HUDEP-2 (cell line): ENCODE measurements around the gene SRP9.
"Not testable (repeated sequence)": the region's sequence is repeated elsewhere in the genome, so short reads cannot be mapped to it uniquely, and the experiment has no call there.

ENCODE experiments used
- DNase-seq, 76 experiments: peaks; one replicate each; lab custom pipeline; 2025; ENCODE audit not compliant: unreplicated experiment in 76 of 76; lab: John Stamatoyannopoulos, UW

SRP9 gene

DNA sequence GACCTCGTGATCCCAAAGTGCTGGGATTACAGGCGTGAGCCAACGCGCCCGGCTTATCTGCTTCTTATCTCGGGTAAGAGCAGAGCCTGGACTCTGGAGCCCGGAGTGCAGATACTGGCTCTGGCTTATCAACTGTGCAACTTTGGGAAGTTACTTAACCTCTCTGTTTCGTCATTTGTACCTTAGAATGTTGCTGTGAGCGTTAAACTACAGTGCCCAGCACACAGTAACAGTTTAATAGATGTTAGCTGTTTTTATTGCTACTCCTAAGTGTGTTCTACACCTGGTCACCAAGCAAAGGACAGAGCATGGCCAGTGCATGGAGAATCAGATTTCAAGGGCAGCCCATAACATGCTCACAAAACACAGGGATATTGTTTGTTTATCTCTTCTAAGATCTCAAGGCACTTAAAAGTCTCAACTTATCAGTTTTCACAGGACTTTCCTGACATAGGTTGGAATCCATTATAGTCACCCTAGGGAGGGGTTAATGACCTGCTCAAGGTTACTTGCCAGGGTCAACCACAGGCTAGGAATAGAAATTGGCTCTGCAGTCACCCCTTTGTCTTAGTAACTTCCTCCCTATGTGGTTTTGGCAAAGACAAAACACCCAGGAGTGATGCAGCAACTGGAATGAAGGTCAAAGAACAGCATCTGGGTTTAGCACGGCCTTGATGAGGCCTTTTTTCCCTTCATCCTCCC, 22.5 kb upstream of the SRP9 start:
- DNase-seq, result no peak

DNA sequence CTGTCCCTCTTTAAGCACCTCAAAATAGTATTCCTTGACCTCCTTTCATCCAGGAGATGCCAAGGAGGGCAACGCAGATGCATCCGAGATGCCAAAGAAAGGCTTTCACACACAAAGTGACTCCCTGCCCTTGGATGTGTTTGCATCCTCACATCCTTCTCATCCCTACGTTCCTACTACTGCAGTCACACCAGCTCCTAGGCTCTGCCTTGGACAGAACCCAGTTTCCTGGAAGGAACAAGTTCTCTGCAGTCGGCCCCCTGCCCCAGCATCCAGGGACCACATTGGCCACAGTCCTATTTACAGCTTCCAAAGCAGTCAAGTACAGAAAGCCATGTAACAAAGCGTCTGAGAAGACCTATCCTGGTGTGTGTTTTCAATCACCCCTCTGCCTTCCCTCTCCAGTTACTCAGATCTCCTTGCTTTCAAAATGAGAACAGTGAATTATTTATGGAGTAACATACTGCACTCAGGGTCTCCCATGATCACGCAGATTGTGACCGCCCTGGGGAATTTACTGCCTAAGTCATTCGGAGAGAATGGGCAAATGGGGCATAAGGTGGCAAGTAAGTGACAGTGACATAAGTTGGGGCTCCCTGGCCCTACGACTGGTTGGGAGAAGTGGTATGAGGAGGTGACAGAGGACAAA, 21.8 kb upstream of the SRP9 start:
- no peak for DNase-seq

- DNase-seq, result no peak
Observed at GRCh38 chr1:225757927-225758656, 19.5 kb upstream of the SRP9 start.

DNA sequence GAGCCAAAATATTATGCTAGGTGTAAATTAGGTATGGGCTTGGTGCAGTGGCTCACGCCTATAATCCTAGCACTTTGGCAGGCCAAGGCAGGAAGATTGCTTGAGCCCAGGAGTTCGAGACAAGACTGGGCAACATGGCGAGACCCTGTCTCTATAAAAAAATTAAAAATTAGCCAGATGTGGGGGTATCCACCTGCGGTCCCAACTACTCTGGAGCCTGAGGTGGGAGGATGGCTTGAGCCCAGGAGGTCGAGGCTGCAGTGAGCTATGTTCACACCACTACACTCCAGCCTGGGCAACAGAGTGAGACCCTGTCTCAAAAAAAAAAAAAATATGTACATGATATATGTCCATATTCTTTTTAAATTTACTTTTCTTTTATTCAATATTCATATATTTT, 17.7 kb upstream of the SRP9 start:
- not testable (repeated sequence) for DNase-seq

DNA sequence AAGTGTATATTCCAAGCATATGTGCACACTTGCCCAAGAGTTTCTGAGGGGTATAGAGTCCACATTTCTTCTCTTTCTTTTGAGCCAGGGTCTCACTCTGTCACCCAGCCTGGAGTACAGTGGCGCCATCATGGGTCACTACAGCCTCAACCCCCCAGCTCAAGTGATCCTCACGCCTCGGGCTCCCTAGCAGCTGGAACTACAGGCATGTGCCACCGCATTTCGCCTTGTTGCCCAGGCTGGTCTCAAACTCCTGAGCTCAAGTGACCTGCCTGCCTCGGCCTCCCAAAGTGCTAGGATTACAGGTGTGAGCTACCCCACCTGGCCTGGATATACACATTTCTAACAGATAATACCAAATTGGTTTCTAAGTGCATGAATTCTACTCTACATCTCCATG, 17.1 kb upstream of the SRP9 start:
- DNase-seq, result no peak

DNA sequence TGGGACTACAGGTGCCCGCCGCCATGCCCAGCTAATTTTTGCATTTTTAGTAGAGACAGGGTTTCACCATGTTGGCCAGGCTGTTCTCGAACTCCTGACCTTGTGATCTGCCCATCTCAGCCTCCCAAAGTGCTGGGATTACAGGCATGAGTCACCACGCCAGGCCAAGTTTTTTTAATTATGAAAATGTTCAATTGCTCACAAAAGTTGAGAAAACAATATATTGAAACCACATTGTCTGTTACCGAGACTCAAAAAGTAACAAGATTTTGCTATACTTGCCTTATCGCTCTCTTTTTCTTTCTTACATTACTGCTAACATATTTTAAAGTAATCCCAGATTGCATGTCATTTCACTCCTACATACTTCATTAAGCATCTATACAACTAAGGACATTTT, 16.2 kb upstream of the SRP9 start:
- not testable (repeated sequence) for DNase-seq

- no peak for DNase-seq
Observed at GRCh38 chr1:225762002-225762441, 15.6 kb upstream of the SRP9 start.

GRCh38 chr1:225762444-225762843, 15.2 kb upstream of the SRP9 start:
- DNase-seq, result no peak

DNA sequence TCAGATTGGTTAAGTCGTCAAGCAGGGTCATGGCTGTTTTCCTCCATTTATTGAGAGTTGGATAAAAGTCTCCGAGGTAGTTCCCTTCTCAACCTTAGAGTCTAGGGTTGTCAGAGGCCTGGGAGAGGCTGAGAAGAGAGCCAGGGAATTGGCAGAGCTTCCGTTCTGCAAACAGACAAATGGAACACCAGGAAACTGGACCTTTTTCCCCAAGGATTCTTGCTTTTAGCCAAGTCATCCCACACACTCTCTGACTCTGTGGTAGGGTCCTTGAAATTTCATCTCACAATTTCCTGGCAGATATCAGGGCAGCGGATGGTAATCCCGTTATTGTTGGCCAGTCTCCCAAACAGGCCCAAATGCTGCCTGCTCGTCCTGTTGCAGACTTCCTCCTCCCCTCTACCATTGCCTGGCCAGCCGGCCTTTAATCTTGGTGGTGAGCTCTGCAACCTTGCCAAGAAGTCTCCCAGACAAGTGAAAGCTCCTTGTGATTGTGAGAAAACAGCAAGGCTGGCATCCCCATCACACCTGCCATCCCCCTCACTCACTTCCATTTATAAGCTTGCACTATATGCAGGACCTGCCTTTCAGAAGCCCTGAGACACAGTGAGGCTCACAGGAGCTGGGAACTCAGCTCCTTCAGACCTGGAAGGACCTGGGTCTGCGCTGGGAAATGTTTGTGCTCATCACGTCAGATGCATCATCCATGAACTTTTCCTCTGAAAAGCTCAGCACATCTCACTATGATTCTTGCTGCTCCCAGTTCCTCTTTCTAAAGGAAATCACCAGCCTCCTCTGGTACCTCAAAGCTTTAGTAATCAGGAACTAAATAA, 13.7 kb upstream of the SRP9 start:
- DNase-seq, result no peak

GRCh38 chr1:225765982-225766674, 11.5 kb upstream of the SRP9 start:
- no peak for DNase-seq

GRCh38 chr1:225766967-225767633, 10.5 kb upstream of the SRP9 start:
- DNase-seq, result peak in 20 of 76 experiments; percentile 1 to 56 (median 22)

DNA sequence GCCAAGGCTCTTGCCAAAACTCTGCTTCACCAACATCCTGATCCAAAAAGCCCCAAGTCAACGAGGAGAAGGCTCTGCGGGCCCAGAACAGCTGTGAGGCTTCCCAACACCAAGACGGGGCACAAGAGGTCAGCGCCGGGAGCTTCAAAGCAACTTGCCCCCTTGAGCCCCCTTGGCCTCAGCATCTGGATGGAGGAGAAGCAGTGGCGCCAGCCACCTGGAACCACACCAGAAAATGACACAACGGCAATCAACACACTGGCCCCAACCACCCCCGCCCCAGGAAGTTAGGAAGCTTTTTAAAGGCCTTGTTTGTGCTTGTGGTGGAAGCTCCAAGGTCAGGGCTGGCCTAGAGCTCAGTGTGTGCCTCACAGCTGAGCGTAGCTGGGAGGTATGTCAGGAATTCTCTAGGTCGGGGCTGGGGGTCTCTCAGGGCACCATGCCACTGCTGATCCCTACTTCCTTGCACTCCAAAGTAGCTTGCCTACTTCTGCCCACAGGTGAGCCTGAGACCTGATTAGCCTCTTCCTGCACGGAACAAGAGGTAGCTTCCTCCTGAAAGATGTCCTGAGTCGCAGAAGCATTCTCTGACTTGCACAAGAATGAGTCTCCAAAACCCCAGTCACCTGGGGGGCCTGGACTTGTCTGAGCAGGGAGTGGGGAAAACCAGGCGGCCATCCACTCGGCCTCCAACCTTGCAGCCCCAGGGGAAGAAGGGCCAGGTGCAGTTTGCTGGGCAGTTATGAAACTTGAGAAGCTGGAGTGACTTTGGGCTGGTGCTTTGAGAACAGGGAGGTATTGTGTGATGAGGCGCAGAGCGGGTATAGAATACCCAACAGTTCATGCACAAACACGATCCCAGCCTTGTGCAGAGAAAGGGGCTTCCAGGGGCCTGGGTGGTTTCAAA, 9.7 kb upstream of the SRP9 start:
- DNase-seq, result no peak

DNA sequence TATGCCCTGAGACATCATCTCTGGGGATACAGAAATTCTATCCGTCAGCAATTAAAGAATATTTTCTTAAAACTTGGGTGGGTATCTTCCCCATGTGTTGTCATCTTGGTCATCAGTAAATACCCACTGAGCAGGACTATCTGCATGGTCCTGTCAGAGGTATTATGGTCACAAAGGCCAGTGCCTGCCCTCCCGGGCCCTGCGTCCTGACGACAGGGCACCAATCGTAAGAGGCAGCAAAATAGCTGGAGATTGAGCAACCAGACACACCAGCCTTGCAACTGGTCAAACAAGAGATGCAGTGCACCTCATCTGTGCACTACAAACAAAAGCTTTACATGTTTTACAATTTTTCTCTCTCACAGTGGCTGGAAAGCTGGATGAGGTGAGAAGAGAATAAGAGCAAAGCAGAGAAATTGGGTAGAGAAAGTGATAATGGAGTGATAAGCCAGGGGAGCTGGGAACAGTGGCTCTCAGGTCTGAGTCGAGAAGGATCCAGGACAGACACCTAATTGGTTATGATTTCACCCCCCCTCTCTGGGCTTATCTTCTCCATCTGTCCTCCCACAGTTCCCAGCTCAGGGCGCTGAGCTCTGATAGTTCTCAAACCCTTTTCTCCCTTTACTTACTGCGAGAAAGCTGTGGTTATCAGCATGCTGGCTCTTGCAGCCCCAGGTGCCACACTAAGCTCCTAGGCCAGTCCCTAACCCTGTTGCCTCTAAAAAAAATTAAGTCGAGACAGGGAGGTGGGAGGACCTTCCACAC, 8.8 kb upstream of the SRP9 start:
- peak in 6 of 76 experiments; percentile 4 to 19 (median 9) for DNase-seq

DNA sequence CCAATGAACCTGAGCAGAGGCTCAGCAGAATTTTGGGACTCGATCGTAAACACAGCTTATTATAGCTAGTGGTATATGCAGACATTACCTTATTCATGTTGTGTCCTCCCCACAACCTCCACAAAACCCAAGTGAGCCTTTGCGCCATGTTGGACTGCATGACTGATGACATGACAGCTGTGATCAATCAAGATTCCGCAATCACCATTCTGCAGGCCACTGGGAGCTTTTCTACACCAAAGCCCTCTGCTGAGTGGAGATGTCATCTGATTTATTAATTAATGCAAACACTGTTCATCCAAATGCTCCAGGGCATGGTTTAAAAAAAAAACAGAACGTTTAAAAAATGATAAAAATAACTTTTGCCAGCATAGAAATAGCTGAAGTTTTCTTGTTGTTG, 7.9 kb upstream of the SRP9 start:
- DNase-seq, result no peak

- DNase-seq, result no peak
Observed at GRCh38 chr1:225770561-225771248, 6.9 kb upstream of the SRP9 start.

DNA sequence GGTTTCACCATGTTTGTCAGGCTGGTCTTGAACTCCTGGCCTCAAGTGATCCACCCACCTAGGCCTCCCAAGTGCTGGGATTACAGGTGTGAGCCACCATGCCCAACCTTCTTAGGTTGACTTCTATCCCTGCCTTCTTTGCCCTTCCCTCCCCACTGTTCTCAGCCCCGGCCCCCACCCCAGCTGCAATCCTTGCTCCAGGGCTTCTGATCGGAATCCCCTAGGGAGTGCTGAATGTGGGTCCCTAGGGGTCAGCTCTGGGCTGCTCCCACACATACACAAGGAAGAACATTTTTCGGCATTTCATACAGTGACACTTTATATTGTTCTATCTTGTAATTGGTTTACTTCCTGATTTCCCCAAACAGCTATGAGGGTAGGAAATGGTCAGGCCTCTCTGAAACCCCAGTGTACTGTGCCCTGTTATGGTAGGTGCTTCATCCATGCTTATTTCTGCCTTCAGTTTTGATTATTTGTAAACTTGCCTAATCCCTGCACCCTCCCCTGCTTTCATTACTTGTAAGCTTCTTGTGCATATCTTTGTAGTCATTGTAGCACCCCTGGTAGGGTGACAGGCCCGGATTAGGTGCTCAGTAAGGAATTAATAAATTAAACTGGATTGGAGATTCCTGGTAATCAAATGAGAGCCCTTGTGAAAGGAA, 5.8 kb upstream of the SRP9 start:
- DNase-seq, result no peak

- peak in 63 of 76 experiments; percentile 3 to 75 (median 44) for DNase-seq
Observed at GRCh38 chr1:225772323-225772768, 5.3 kb upstream of the SRP9 start.
